HG02623 (cell line): ENCODE results near the gene TPRN.

Source experiments
- ATAC-seq: cut with Tn5 transposase; IDR thresholded peaks from one replicate; pipeline ENCODE4 v1.9.1; 2021; ENCODE audit warnings: moderate library complexity; ENCODE audit not compliant: unreplicated experiment

Gene TPRN

GRCh38 chr9:137236936-137237421, 36.4 kb upstream of the TPRN start:
- no peak for ATAC-seq

GRCh38 chr9:137236238-137236935, 35.8 kb upstream of the TPRN start:
- ATAC-seq = no peak

- ATAC-seq = no peak
These were observed 35.1 kb upstream of the TPRN start for GRCh38 chr9:137235424-137236237.

- no peak for ATAC-seq
These were observed 34.4 kb upstream of the TPRN start for GRCh38 chr9:137234758-137235423.

- no peak for ATAC-seq
These were observed 33.6 kb upstream of the TPRN start for GRCh38 chr9:137234055-137234697.

GRCh38 chr9:137233143-137233980, 32.8 kb upstream of the TPRN start:
- no peak for ATAC-seq

GRCh38 chr9:137232510-137232909, 32.0 kb upstream of the TPRN start:
- ATAC-seq = no peak

GRCh38 chr9:137232101-137232500, 31.6 kb upstream of the TPRN start:
- ATAC-seq = no peak

GRCh38 chr9:137231372-137232039, 31.0 kb upstream of the TPRN start:
- no peak for ATAC-seq

GRCh38 chr9:137230705-137231371, 30.3 kb upstream of the TPRN start, which contains the start of gene SLC34A3:
Gene SLC34A3 (plus strand): TSS chr9:137230901. CDS start chr9:137231703, 802 bp downstream.
- no peak for ATAC-seq

- no peak for ATAC-seq
These were observed 29.6 kb upstream of the TPRN start for GRCh38 chr9:137229903-137230704.

- ATAC-seq = no peak
These were observed 28.7 kb upstream of the TPRN start for GRCh38 chr9:137228968-137229896.

- no peak for ATAC-seq
These were observed 28.0 kb upstream of the TPRN start for GRCh38 chr9:137228506-137228967.

- no peak for ATAC-seq
These were observed 27.4 kb upstream of the TPRN start for GRCh38 chr9:137227853-137228505.

- ATAC-seq = no peak
These were observed 26.7 kb upstream of the TPRN start, which contains the start of gene RNF224 for GRCh38 chr9:137227054-137227852. Gene RNF224 (plus strand): TSS chr9:137227502. CDS start chr9:137228336, 834 bp downstream.
